ENCODE measurements around the gene SMAD5.

DNA sequence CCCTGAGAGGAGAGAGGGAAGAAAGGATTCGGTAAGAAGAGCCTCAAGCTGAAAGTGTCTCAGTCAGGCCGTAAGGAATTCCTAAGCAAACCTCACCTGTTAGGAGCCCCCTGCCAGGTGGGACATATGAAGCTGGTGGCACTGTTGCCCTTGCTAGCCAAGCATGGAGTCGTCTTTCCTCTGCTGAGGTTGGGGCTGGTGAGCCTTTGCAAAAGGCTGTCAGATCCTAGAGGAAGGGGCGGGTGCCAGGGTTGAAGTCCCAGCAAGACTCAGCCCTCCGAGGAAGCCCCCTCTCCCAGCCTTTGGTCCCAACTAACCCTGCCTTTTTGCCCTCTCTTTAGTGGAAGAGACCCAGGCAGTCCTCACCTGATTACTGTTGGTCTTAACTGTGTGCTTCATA is 65.8 kb downstream of the SMAD5 start:
- TF ChIP-seq, protein P1, sequence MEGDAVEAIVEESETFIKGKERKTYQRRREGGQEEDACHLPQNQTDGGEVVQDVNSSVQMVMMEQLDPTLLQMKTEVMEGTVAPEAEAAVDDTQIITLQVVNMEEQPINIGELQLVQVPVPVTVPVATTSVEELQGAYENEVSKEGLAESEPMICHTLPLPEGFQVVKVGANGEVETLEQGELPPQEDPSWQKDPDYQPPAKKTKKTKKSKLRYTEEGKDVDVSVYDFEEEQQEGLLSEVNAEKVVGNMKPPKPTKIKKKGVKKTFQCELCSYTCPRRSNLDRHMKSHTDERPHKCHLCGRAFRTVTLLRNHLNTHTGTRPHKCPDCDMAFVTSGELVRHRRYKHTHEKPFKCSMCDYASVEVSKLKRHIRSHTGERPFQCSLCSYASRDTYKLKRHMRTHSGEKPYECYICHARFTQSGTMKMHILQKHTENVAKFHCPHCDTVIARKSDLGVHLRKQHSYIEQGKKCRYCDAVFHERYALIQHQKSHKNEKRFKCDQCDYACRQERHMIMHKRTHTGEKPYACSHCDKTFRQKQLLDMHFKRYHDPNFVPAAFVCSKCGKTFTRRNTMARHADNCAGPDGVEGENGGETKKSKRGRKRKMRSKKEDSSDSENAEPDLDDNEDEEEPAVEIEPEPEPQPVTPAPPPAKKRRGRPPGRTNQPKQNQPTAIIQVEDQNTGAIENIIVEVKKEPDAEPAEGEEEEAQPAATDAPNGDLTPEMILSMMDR (IDR thresholded peaks at IDR 0.05; ENCODE audit: poor library complexity): no peak
- no peak for TF ChIP-seq EZH2 (IDR thresholded peaks at IDR 0.05; ENCODE audit: borderline replicate concordance)
